ENCODE results near the gene ARAP2.

DNA sequence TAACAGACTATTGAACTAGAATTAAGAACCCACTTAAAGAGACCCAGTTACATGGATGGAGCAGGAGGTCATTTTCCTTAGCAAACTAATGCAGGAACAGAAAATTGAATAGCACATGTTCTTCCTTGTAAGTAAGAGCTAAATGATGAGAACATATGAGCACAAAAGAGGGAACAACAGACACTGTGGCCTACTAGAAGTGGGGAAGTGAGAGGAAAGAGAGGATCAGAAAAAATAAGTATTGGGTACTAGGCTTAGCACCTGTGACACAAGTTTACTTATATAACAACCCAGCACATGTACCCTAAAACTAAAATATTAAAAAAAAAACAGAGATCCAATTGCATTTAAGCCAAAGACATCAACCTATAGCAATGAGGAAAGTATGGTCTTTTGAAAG lies 26.2 kb downstream of the ARAP2 start:
- TF ChIP-seq, protein P1, sequence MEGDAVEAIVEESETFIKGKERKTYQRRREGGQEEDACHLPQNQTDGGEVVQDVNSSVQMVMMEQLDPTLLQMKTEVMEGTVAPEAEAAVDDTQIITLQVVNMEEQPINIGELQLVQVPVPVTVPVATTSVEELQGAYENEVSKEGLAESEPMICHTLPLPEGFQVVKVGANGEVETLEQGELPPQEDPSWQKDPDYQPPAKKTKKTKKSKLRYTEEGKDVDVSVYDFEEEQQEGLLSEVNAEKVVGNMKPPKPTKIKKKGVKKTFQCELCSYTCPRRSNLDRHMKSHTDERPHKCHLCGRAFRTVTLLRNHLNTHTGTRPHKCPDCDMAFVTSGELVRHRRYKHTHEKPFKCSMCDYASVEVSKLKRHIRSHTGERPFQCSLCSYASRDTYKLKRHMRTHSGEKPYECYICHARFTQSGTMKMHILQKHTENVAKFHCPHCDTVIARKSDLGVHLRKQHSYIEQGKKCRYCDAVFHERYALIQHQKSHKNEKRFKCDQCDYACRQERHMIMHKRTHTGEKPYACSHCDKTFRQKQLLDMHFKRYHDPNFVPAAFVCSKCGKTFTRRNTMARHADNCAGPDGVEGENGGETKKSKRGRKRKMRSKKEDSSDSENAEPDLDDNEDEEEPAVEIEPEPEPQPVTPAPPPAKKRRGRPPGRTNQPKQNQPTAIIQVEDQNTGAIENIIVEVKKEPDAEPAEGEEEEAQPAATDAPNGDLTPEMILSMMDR (IDR thresholded peaks at IDR 0.05), result no peak
- TF ChIP-seq POLR2A (IDR thresholded peaks at IDR 0.05), result no peak

All from lower leg skin (tissue), 3 donors.